GM12891 (cell line): Measurements from ENCODE around the gene ORM1.

Experiments used
- PAX5 ChIP-seq: IDR thresholded peaks from 2 replicates; pipeline ENCODE4 v1.6.1; 2011; ENCODE audit warnings: low read length, moderate library complexity, mild to moderate bottlenecking; ENCODE audit not compliant: insufficient read depth, severe bottlenecking
- POLR2A ChIP-seq: IDR thresholded peaks from 2 replicates; pipeline ENCODE4 v1.6.1; 2011; ENCODE audit warnings: low read depth, low read length, control low read depth
- POLR2AphosphoS5 ChIP-seq: IDR thresholded peaks from 2 replicates; pipeline ENCODE4 v1.6.1; 2011; ENCODE audit warnings: low read depth, low read length, control low read depth
- POU2F2 ChIP-seq: IDR thresholded peaks from 2 replicates; pipeline ENCODE4 v1.6.1; 2011; ENCODE audit warnings: low read depth, mild to moderate bottlenecking, control low read depth, low read length, moderate library complexity
- SPI1 ChIP-seq: IDR thresholded peaks from 2 replicates; pipeline ENCODE4 v1.6.1; 2011; ENCODE audit warnings: low read depth, low read length, control low read depth
- TAF1 ChIP-seq: IDR thresholded peaks from 2 replicates; pipeline ENCODE4 v1.6.1; 2011; ENCODE audit warnings: low read depth, low read length, control low read depth

DNA sequence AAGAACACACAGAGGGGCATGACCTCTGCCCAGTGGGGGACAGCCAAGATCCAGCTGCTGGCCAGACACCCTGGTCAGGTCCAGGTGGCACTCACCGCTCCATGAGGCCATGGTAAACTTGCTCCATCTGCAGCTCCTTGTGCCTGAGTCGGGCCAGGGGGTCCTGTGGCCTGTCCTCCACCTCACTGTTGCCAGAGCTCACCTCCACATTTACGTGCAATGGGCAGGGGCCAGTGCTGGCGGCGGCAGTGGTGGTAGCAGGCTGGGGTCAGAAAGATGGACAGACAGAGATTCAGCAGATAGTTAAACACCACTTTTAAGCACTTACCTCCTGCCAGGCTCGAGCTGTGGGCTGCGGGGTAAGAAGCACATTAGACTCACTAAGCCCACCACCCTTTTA lies 36.9 kb downstream of the ORM1 start:
- no peak for TF ChIP-seq TAF1
- no peak for TF ChIP-seq SPI1
- TF ChIP-seq POLR2A: no peak
- TF ChIP-seq POLR2AphosphoS5: no peak
- TF ChIP-seq PAX5: no peak
- TF ChIP-seq POU2F2: no peak
